Mammary epithelial cell (primary cell): Measurements from ENCODE around the gene RBBP9.

ENCODE experiments used
- EZH2 ChIP-seq: IDR thresholded peaks from 2 replicates; pipeline ENCODE4 v1.6.1; 2012; ENCODE audit warnings: low read length, inconsistent platforms, borderline replicate concordance
- TF ChIP-seq, protein P1 (sequence below), 2 donors: IDR thresholded peaks in 1 of 2; conservative IDR thresholded peaks in 1 of 2; 2 replicates each; pipeline ENCODE4 v1.5.1; 2011 to 2012; ENCODE audit warnings: inconsistent platforms in 2 of 2, low read length in 2 of 2, mild to moderate bottlenecking in 2 of 2, control low read depth in 1 of 2, low read depth in 1 of 2; ENCODE audit not compliant: insufficient read depth in 1 of 2; ENCODE audit errors: extremely low read depth in 1 of 2

DNA sequence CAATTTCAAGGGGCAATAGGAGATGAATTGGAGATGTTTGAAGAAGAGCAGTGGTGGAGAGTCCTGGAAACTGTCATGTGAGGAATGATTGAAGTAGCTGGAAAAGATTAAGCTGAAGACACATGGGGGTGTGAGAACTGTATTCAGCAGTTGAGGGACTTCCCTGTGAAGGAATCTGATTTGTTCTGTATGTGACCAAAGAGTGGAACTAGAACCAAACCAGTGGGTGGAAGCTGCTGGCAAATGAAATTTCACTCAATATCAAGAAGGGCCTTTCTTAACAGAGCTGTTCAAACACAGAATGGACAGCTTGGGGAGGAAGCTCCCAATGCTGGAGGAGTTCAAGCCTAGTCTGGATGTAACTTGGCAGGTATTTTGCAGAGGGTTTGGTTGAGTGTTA is 32.0 kb upstream of the RBBP9 start:
- TF ChIP-seq, protein P1, sequence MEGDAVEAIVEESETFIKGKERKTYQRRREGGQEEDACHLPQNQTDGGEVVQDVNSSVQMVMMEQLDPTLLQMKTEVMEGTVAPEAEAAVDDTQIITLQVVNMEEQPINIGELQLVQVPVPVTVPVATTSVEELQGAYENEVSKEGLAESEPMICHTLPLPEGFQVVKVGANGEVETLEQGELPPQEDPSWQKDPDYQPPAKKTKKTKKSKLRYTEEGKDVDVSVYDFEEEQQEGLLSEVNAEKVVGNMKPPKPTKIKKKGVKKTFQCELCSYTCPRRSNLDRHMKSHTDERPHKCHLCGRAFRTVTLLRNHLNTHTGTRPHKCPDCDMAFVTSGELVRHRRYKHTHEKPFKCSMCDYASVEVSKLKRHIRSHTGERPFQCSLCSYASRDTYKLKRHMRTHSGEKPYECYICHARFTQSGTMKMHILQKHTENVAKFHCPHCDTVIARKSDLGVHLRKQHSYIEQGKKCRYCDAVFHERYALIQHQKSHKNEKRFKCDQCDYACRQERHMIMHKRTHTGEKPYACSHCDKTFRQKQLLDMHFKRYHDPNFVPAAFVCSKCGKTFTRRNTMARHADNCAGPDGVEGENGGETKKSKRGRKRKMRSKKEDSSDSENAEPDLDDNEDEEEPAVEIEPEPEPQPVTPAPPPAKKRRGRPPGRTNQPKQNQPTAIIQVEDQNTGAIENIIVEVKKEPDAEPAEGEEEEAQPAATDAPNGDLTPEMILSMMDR (conservative IDR thresholded peaks at IDR 0.05 in 1 of 2, IDR thresholded peaks at IDR 0.05 in 1 of 2; ENCODE audit: extremely low read depth in 1 of 2, insufficient read depth in 1 of 2, low read depth in 1 of 2, low read length in 2 of 2): no peak
- TF ChIP-seq EZH2: no peak
